ENCODE measurements around the gene TC2N. TPM values are rescaled to one million over a fixed set of nuclear protein-coding genes. Genes with fewer than 3 reads are reported as not detected.

The TC2N gene
- total RNA-seq, 4 donors from 2014 or later: 3.2 to 11.9 (median 7.2) TPM

DNA sequence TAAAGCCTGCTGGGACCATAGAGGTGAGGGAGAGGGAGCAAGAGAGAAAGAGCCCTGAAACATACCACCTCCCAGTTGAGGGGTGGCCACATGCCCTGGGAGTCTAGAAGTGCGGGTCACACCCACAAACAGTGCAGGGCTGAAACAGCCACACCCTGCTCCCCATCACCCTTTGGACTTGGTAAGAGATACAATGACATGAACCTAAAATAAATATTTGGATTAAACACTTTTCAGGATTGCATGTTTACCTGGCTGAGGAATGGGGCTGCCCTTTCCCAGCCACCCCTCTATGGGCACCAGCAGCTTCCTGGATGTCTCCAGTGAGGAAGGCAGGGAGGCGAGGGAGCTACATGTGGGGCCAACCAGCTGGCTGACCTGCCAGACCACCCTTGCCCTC lies 39.0 kb upstream of the TC2N start:
- Histone ChIP-seq H3K4me1 (no peaks in the 10 kb centered on the region), H3K27ac (no peak overlapping the region), H3K36me3 (no peaks in the 10 kb centered on the region), H3K4me3 (no peak overlapping the region), H3K27me3 (no peaks in the 10 kb centered on the region), H3K9me3 (no peaks in the 10 kb centered on the region)
- intact Hi-C loops (cut with DNase I; ENCODE audit: low total_unique reads) (no loop called here), in situ Hi-C loops (cut with MboI; ENCODE audit: low sequenced_read_pairs in 4 of 4) (no loop called here)
- no peak for TF ChIP-seq POLR2A (IDR thresholded peaks at IDR 0.05)
- TF ChIP-seq, protein P1, sequence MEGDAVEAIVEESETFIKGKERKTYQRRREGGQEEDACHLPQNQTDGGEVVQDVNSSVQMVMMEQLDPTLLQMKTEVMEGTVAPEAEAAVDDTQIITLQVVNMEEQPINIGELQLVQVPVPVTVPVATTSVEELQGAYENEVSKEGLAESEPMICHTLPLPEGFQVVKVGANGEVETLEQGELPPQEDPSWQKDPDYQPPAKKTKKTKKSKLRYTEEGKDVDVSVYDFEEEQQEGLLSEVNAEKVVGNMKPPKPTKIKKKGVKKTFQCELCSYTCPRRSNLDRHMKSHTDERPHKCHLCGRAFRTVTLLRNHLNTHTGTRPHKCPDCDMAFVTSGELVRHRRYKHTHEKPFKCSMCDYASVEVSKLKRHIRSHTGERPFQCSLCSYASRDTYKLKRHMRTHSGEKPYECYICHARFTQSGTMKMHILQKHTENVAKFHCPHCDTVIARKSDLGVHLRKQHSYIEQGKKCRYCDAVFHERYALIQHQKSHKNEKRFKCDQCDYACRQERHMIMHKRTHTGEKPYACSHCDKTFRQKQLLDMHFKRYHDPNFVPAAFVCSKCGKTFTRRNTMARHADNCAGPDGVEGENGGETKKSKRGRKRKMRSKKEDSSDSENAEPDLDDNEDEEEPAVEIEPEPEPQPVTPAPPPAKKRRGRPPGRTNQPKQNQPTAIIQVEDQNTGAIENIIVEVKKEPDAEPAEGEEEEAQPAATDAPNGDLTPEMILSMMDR (IDR thresholded peaks at IDR 0.05 in 4 of 5, conservative IDR thresholded peaks at IDR 0.05 in 1 of 5): no peak
- ATAC-seq (no peak), DNase-seq (no peak)

- TF ChIP-seq POLR2A (IDR thresholded peaks at IDR 0.05): no peak
- DNase-seq (no peak), ATAC-seq (no peak)
- Histone ChIP-seq H3K9me3 (no peaks in the 10 kb centered on the region), H3K4me1 (peaks cover 0 to 4% of the 10 kb centered on the region in 2 donors), H3K36me3 (no peaks in the 10 kb centered on the region), H3K27me3 (no peaks in the 10 kb centered on the region), H3K27ac (no peak overlapping the region), H3K4me3 (no peak overlapping the region)
- intact Hi-C loops (cut with DNase I; ENCODE audit: low total_unique reads) (no loop called here), in situ Hi-C loops (cut with MboI; ENCODE audit: low sequenced_read_pairs in 4 of 4) (no loop called here)
Measured at GRCh38 chr14:91904956-91905645, 37.8 kb upstream of the TC2N start.

- H3K4me1 ChIP-seq: peaks cover 0 to 4% of the 10 kb centered on the region in 2 donors
- H3K9me3 ChIP-seq: no peaks in the 10 kb centered on the region
- H3K27me3 ChIP-seq: no peaks in the 10 kb centered on the region
- no peak for TF ChIP-seq POLR2A (IDR thresholded peaks at IDR 0.05)
- TF ChIP-seq, protein P1 (IDR thresholded peaks at IDR 0.05 in 4 of 5, conservative IDR thresholded peaks at IDR 0.05 in 1 of 5): no peak
- no peaks in the 10 kb centered on the region for H3K36me3 ChIP-seq
- intact Hi-C loops (cut with DNase I; ENCODE audit: low total_unique reads) (no loop called here), in situ Hi-C loops (cut with MboI; ENCODE audit: low sequenced_read_pairs in 4 of 4) (no loop called here)
- ATAC-seq (no peak), DNase-seq (no peak)
- H3K27ac ChIP-seq: peak overlapping the region in 3 of 4 donors; percentile 34 to 59 (median 38)
- no peak overlapping the region for H3K4me3 ChIP-seq
Measured at GRCh38 chr14:91904483-91904882, 37.1 kb upstream of the TC2N start.

DNA sequence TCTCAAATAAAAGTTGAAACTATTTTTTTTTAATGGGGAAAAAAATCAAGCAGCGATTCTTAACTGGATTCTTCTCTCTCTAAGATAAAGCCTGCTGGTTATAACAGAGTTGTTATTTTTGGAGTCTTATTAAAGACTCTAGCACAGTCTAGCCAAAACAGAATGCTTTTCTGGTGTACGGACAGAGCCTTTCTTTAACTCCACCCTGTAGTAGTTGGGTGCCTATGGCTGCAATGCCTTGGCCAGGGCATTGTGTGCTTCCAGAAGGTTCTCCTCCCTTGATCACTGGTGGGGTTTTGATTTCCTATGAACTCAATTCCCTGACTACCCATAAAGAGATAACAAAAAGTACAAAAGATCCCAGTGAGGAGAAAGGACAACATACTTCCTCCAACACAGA lies 35.7 kb upstream of the TC2N start:
- intact Hi-C loops (cut with DNase I; ENCODE audit: low total_unique reads) (no loop called here), in situ Hi-C loops (cut with MboI; ENCODE audit: low sequenced_read_pairs in 4 of 4) (no loop called here)
- ATAC-seq (no peak), DNase-seq (no peak)
- TF ChIP-seq, protein P1 (IDR thresholded peaks at IDR 0.05 in 4 of 5, conservative IDR thresholded peaks at IDR 0.05 in 1 of 5): no peak
- TF ChIP-seq POLR2A (IDR thresholded peaks at IDR 0.05): no peak
- Histone ChIP-seq H3K4me3 (no peak overlapping the region), H3K27ac (peak overlapping the region; percentile 20 to 59 (median 35)), H3K27me3 (no peaks in the 10 kb centered on the region), H3K9me3 (no peaks in the 10 kb centered on the region), H3K4me1 (peaks cover 0 to 4% of the 10 kb centered on the region in 2 donors), H3K36me3 (no peaks in the 10 kb centered on the region)

- in situ Hi-C loops (cut with MboI; ENCODE audit: low sequenced_read_pairs in 4 of 4) (no loop called here), intact Hi-C loops (cut with DNase I; ENCODE audit: low total_unique reads) (no loop called here)
- no peak for ATAC-seq
- Histone ChIP-seq H3K4me3 (no peak overlapping the region), H3K4me1 (peaks cover 0 to 4% of the 10 kb centered on the region in 2 donors), H3K27ac (peak overlapping the region; percentile 20 to 59 (median 36)), H3K36me3 (no peaks in the 10 kb centered on the region), H3K9me3 (no peaks in the 10 kb centered on the region), H3K27me3 (no peaks in the 10 kb centered on the region)
- no peak for DNase-seq
- TF ChIP-seq POLR2A (IDR thresholded peaks at IDR 0.05): no peak
- TF ChIP-seq, protein P1 (IDR thresholded peaks at IDR 0.05 in 4 of 5, conservative IDR thresholded peaks at IDR 0.05 in 1 of 5): no peak
Measured at GRCh38 chr14:91902336-91902735, 35.0 kb upstream of the TC2N start.
